ENCODE results near the gene DARS1. TPM values are rescaled to one million over a fixed set of nuclear protein-coding genes. Genes with fewer than 3 reads are reported as not detected.
A peak's percentile ranks its signal among the peaks of the same experiment; 100 is the strongest.

The DARS1 gene
- total and polyA plus RNA-seq, 7 donors, result 54.2 to 89.7 (median 73.5) TPM

DNA sequence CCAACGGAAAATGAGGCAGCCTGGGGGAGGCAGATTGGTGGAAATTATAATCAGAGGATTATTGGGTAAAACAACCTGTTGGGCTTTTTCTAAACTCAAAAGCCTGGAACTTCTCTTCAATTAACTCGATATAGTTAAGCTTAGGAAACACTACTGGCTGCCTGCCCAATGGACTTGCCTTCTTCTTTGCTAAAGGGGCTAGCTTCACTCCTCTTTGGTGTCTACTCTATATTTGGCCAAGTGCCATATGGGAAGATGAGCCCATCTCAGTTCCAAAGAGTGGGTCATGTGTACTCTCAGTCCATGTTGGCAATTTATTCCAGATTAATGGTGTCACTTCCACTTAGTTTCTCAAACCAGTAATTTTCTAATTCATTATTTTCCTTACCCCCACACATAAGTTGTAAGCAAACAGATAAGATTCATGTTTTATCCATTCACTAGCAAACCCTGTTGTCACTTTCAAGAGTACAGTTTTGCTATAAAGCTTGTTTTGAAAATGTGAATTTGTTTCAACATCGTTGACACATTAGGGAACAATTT is 34.3 kb downstream of the DARS1 start:
- WGBS, 3 donors, result 72 to 76% (median 74%) methylated on average over 3 of the region's 3 CpGs

DNA sequence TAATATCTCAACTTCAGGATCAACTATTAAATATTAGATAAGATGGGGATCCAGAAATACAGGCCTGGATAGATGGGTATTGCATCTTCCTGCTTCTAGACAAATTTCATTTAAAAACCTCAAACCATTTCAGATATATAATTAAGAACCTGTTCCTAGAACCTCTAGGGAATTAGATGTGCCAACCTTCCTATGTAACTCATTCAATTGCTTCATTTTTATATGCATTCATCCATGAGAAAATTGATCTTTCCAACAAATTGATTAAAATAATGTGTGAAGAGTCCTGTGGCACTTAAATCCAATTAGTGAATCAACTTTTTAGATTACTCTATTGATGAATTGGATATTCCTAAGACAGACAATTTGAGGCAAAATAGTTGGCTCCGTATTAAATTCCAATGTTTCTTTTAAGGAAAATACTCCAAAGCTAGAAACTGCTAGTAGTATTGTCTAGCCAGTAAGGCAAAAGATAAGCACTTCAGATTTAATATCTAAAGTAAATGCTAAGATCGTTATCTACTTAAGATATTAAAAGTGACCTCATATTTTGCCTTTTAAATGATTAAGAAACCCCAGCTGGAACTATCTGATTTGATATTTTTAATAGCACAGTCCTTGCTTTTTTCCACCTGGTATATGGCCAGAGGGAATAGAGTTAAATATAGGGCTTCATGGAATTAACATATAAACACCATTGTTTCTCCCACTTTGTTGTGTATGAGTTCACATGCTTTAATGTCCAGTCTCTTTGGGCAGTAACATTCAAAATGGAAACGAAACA is 35.8 kb downstream of the DARS1 start:
- peaks cover 0 to 3% of the 10 kb centered on the region in 2 donors for H3K36me3 ChIP-seq (ENCODE audit: insufficient read depth in 1 of 2, low read depth in 1 of 2)
- intact Hi-C loops (cut with DNase I), result no loop called here
- H3K27me3 ChIP-seq (ENCODE audit: insufficient read depth in 3 of 3, low read length in 2 of 3), result no peaks in the 10 kb centered on the region
- WGBS, 3 donors, result 65 to 77% (median 73%) methylated on average over 3 of the region's 3 CpGs
- no peak overlapping the region for H3K27ac ChIP-seq
- no peak overlapping the region for H3K4me3 ChIP-seq
- DNase-seq (no peak), ATAC-seq (no peak)
- no peak for TF ChIP-seq CTCF (IDR thresholded peaks at IDR 0.05)
- peaks cover 10% of the 10 kb centered on the region for H3K4me1 ChIP-seq
- H3K9me3 ChIP-seq, result no peaks in the 10 kb centered on the region

More for the DNA sequence above, 34.3 kb downstream of the DARS1 start:
- Histone ChIP-seq H3K4me1 (peaks cover 10% of the 10 kb centered on the region), H3K4me3 (no peak overlapping the region), H3K27ac (no peak overlapping the region), H3K9me3 (no peaks in the 10 kb centered on the region), H3K27me3 (ENCODE audit: insufficient read depth in 3 of 3, low read length in 2 of 3) (no peaks in the 10 kb centered on the region), H3K36me3 (ENCODE audit: insufficient read depth in 1 of 2, low read depth in 1 of 2) (peaks cover under 1 to 3% of the 10 kb centered on the region in 2 donors)
- TF ChIP-seq CTCF (IDR thresholded peaks at IDR 0.05), result no peak
- DNase-seq (no peak), ATAC-seq (no peak)
- intact Hi-C loops (cut with DNase I), result no loop called here

DNA sequence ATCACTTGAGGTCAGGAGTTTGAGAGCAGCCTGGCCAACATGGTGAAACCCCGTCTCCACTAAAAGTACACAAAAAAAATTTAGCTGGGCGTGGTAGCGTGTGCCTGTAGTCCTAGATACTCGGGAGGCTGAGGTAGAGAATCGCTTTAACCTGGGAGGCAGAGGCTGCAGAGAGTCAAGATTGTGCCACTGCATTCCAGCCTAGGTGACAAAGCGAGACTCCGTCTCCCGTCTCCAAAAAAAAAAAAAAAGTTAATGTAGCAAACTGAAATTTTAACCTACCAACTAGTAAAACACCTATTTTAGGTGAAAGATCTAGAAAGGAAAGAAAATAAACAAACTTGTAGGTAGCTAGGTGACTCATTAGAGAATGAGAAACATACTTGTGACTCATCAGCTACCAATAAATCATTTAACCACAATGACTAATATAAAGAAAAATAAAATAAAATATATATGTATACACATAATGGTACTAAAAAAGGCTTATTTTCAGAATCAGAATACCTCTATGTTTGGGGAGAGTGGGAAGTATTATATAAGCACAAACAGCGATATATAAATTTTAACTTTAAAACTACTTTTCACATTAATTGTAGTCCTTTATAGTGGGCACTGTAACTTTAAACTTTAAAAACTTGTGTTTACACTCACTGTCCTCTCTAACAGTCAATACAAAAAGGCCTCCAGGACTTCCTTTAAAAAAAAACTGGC is 36.6 kb downstream of the DARS1 start:
- 86 to 97% (median 91%) methylated on average over 9 of the region's 9 CpGs for WGBS, 3 donors
- H3K4me1 ChIP-seq, result peaks cover 10% of the 10 kb centered on the region
- peak; percentile 49 to 63 (median 58) for ATAC-seq
- H3K36me3 ChIP-seq (ENCODE audit: insufficient read depth in 1 of 2, low read depth in 1 of 2), result peaks cover 0 to 3% of the 10 kb centered on the region in 2 donors
- TF ChIP-seq CTCF (IDR thresholded peaks at IDR 0.05), result no peak
- no peaks in the 10 kb centered on the region for H3K9me3 ChIP-seq
- H3K4me3 ChIP-seq, result no peak overlapping the region
- intact Hi-C loops (cut with DNase I), result no loop called here
- no peaks in the 10 kb centered on the region for H3K27me3 ChIP-seq (ENCODE audit: insufficient read depth in 3 of 3, low read length in 2 of 3)
- no peak for DNase-seq
- no peak overlapping the region for H3K27ac ChIP-seq

- no peak for DNase-seq
- H3K27ac ChIP-seq, result no peak overlapping the region
- H3K4me3 ChIP-seq, result no peak overlapping the region
- TF ChIP-seq CTCF (IDR thresholded peaks at IDR 0.05), result no peak
- no peaks in the 10 kb centered on the region for H3K27me3 ChIP-seq (ENCODE audit: insufficient read depth in 3 of 3, low read length in 2 of 3)
- H3K9me3 ChIP-seq, result no peaks in the 10 kb centered on the region
- ATAC-seq, result peak in 1 of 4 donors; percentile 27
- intact Hi-C loops (cut with DNase I), result no loop called here
- peaks cover 10% of the 10 kb centered on the region for H3K4me1 ChIP-seq
- peaks cover 0 to 3% of the 10 kb centered on the region in 2 donors for H3K36me3 ChIP-seq (ENCODE audit: insufficient read depth in 1 of 2, low read depth in 1 of 2)
- WGBS, 3 donors, result 92 to 97% (median 93%) methylated on average over 1 of the region's 1 CpG
Observed at GRCh38 chr2:135948141-135948540, 37.3 kb downstream of the DARS1 start.
